GM12878 (cell line): ENCODE results near the gene TGM5. TPM values are rescaled to one million over a fixed set of nuclear protein-coding genes. Genes with fewer than 3 reads are reported as not detected.

Source experiments
- ATAC-seq: fragments of 200-7000 bp; cut with Tn5 transposase; 3 replicates; pipeline ENCODE4 v1.9.1; 2020; ENCODE audit warnings: mild to moderate bottlenecking, moderate library complexity
- BruUV-seq: library from RNA; stranded (reverse); fragments of 400-500 nt; replicated peaks from 2 replicates; lab custom pipeline; 2021; lab: Mats Ljungman, UMichigan
- CTCF ChIA-PET: fragments of 300-600 bp; sonication (Branson Sonifier 250); formaldehyde crosslinking; extraction: SDS; loops from one replicate; lab custom pipeline; 2021; ENCODE audit warnings: inconsistent platforms; lab: Yijun Ruan, JAX
- POLR2A ChIA-PET: fragments of 350-600 bp; formaldehyde crosslinking; extraction: SDS; loops from one replicate; lab custom pipeline; 2021; ENCODE audit warnings: inconsistent platforms; lab: Charles Lee
- RAD21 ChIA-PET: fragments of 300-600 bp; sonication (Branson Sonifier 250); formaldehyde crosslinking; loops from one replicate; lab custom pipeline; 2023; ENCODE audit warnings: antibody characterized with exemption; ENCODE audit not compliant: unreplicated experiment; lab: Charles Lee
- SMC1A ChIA-PET: fragments of 300-600 bp; sonication (Branson Sonifier 250); formaldehyde crosslinking; loops from one replicate; lab custom pipeline; 2023; ENCODE audit not compliant: unreplicated experiment, uncharacterized antibody; lab: Charles Lee
- DNase-seq: peaks from one replicate; pipeline ENCODE4 v3.0.0-alpha.2; 2011; ENCODE audit warnings: low read depth, low spot score
- FAIRE-seq: peaks from 3 replicates; lab custom pipeline; 2011; peaks lifted over from hg19 to GRCh38; lab: Jason Lieb, UNC
- H2AFZ ChIP-seq: 2 replicates; pipeline ENCODE4 v1.6.0; 2011; ENCODE audit warnings: low read depth, low read length, control low read depth; ENCODE audit not compliant: control insufficient read depth
- H3K27ac ChIP-seq: 2 replicates; pipeline ENCODE4 v1.5.1; 2011; ENCODE audit warnings: control low read depth; ENCODE audit not compliant: control insufficient read depth, insufficient read depth
- H3K27me3 ChIP-seq, 2 experiments: replicated peaks in 1 of 2; 2 replicates each; pipeline versions ENCODE4 v1.6.0 to v1.6.1; 2011; ENCODE audit warnings: low read length in 1 of 2; ENCODE audit not compliant: control insufficient read depth in 2 of 2, insufficient read depth in 2 of 2
- H3K36me3 ChIP-seq, 2 experiments: 2 replicates each; pipeline ENCODE4 v1.5.1; 2011; ENCODE audit warnings: low read length in 1 of 2; ENCODE audit not compliant: control insufficient read depth in 2 of 2, insufficient read depth in 2 of 2
- H3K4me1 ChIP-seq: 2 replicates; pipeline ENCODE4 v1.6.1; 2011; ENCODE audit warnings: mild to moderate bottlenecking, low read length, moderate library complexity, mixed read lengths; ENCODE audit not compliant: control insufficient read depth, insufficient read depth
- H3K4me2 ChIP-seq: 2 replicates; pipeline ENCODE4 v1.6.0; 2011; ENCODE audit warnings: control low read depth; ENCODE audit not compliant: control insufficient read depth, insufficient read depth
- H3K4me3 ChIP-seq: fragments of 200-600 bp; sonication (generic); 2 replicates; pipeline ENCODE4 v1.5.1; 2016
- H3K79me2 ChIP-seq: 2 replicates; pipeline ENCODE4 v1.6.0; 2011; ENCODE audit warnings: low read length; ENCODE audit not compliant: control insufficient read depth, insufficient read depth
- H3K9ac ChIP-seq: 2 replicates; pipeline ENCODE4 v1.8.0; 2011; ENCODE audit warnings: low read length, control low read depth, mixed read lengths; ENCODE audit not compliant: control insufficient read depth, insufficient read depth
- H3K9me3 ChIP-seq: replicated peaks from 3 replicates; pipeline ENCODE4 v1.5.1; 2011; ENCODE audit warnings: mild to moderate bottlenecking, low read length; ENCODE audit not compliant: control insufficient read depth, insufficient read depth
- H4K20me1 ChIP-seq: 2 replicates; pipeline ENCODE4 v1.6.0; 2011; ENCODE audit not compliant: control insufficient read depth, insufficient read depth
- BCL11A ChIP-seq: IDR thresholded peaks from 2 replicates; pipeline ENCODE4 v1.6.1; 2011; ENCODE audit warnings: low read depth, low read length
- CHD2 ChIP-seq: IDR thresholded peaks from 2 replicates; pipeline ENCODE4 v1.6.1; 2011; ENCODE audit warnings: low read depth, low read length, improper control_type of control experiment, borderline replicate concordance
- E2F4 ChIP-seq: IDR thresholded peaks from 2 replicates; pipeline ENCODE4 v1.6.1; 2012; ENCODE audit warnings: low read depth, low read length, improper control_type of control experiment
- EP300 ChIP-seq, 2 experiments: fragments of 150-350 bp in 1 of 2; IDR thresholded peaks; 2 replicates each; pipeline ENCODE4 v1.6.1; 2011 to 2012; ENCODE audit warnings: low read depth in 2 of 2, low read length in 2 of 2, borderline replicate concordance in 1 of 2, improper control_type of control experiment in 1 of 2, inconsistent platforms in 1 of 2; ENCODE audit not compliant: control insufficient read depth in 1 of 2
- HDAC2 ChIP-seq: fragments of 200-600 bp; sonication (generic); IDR thresholded peaks from 2 replicates; pipeline ENCODE4 v1.6.1; 2017
- IKZF2 ChIP-seq, 2 experiments: fragments of 450-650 bp; IDR thresholded peaks; 2 replicates each; pipeline ENCODE4 v1.6.1; 2017; ENCODE audit warnings: mild to moderate bottlenecking in 2 of 2, moderate library complexity in 2 of 2
- MEF2A ChIP-seq: IDR thresholded peaks from 2 replicates; pipeline ENCODE4 v1.6.1; 2011; ENCODE audit warnings: low read depth, mild to moderate bottlenecking, low read length, moderate library complexity; ENCODE audit not compliant: insufficient read depth
- POLR2A ChIP-seq: IDR thresholded peaks from 2 replicates; pipeline ENCODE4 v1.6.1; 2011; ENCODE audit warnings: low read depth, mild to moderate bottlenecking, low read length
- POLR2AphosphoS5 ChIP-seq: IDR thresholded peaks from 2 replicates; pipeline ENCODE4 v1.6.1; 2011; ENCODE audit warnings: mild to moderate bottlenecking, low read length, inconsistent platforms
- RBBP5 ChIP-seq: fragments of 200-600 bp; sonication (generic); conservative IDR thresholded peaks from 2 replicates; pipeline ENCODE4 v1.6.1; 2016
- SKIL ChIP-seq: fragments of 450-650 bp; IDR thresholded peaks from 2 replicates; pipeline ENCODE4 v1.6.1; 2017; ENCODE audit warnings: mild to moderate bottlenecking, low read depth, inconsistent platforms; ENCODE audit not compliant: poor library complexity, severe bottlenecking
- YY1 ChIP-seq: IDR thresholded peaks from 2 replicates; pipeline ENCODE4 v1.6.1; 2011; ENCODE audit warnings: low read depth, mild to moderate bottlenecking, low read length
- ZBTB4 ChIP-seq: fragments of 450-650 bp; formaldehyde crosslinking; IDR thresholded peaks from 2 replicates; pipeline ENCODE4 v1.4.0; 2022; ENCODE audit warnings: mild to moderate bottlenecking, moderate library complexity
- ZNF622 ChIP-seq: fragments of 450-650 bp; IDR thresholded peaks from 2 replicates; pipeline ENCODE4 v1.6.1; 2017; ENCODE audit warnings: mild to moderate bottlenecking, inconsistent platforms
- WGBS: methylation state at CpG from one replicate; pipeline ENCODE4 v1.1.6; 2016; ENCODE audit warnings: low lambda C conversion rate; ENCODE audit not compliant: insufficient replicate concordance, insufficient coverage; ENCODE audit errors: missing lambda C conversion rate; 5-methylcytosine and 5-hydroxymethylcytosine counted together
- in situ Hi-C: fragments of 300-500 bp; cut with MboI; formaldehyde crosslinking; loops from 9 replicates; pipeline ENCODE4 v1.14.3; 2018; ENCODE audit warnings: mixed read lengths
- intact Hi-C: fragments of 100-400 bp; cut with micrococcal nuclease; formaldehyde crosslinking; loops from one replicate; pipeline ENCODE4 v1.14.2; 2022; ENCODE audit not compliant: unreplicated experiment
- polyA plus RNA-seq, 11 experiments: library from polyadenylated mRNA; depleted of rRNA in 4 of 11; unstranded in 6 of 11; stranded (reverse) in 5 of 11; fragments of >200 nt; fragmentation: Nextera tagmentation in 4 of 11; fragmentation: Illumina TruSeq in 1 of 11; extraction: Ambion mirVana in 4 of 11; extraction: Trizol in 1 of 11; gene quantifications; 1 replicate in 1 of 11; 2 replicates in 10 of 11; pipeline versions ENCODE4 v1.2.1 to v1.2.3, GENCODE V29; 2011 to 2016; ENCODE audit warnings: inconsistent platforms in 2 of 11, missing spikeins in 2 of 11, low read depth in 1 of 11
- total RNA-seq, 4 experiments: library from RNA; depleted of rRNA in 3 of 4; stranded (reverse); fragments of >200 nt in 3 of 4; fragmentation: Illumina TruSeq in 1 of 4; extraction: Trizol in 1 of 4; gene quantifications; 2 replicates each; pipeline versions ENCODE4 v1.2.1 to v1.2.3, GENCODE V29; 2013 to 2021

The TGM5 gene
- total and polyA plus RNA-seq, 10 of the 15 experiments (the other 5 are each of a cell fraction or from before 2014, with no cell fraction given): 4.4 to 27.1 (median 5.6) TPM

GRCh38 chr15:43255376-43255775 lies 11.4 kb downstream of the TGM5 start (continued):
- TF ChIP-seq CHD2: no peak
- no peak for TF ChIP-seq POLR2AphosphoS5
- no peak for TF ChIP-seq MEF2A

GRCh38 chr15:43253431-43254403 lies 13.0 kb downstream of the TGM5 start:
- CTCF ChIA-PET: interaction anchor here (0.9 to 8.9 kb wide), 7 partner anchors 9 to 49 kb away, joined by 3 to 86 read pairs (median 4); partner anchors contain the start of gene TGM5
- H3K79me2 ChIP-seq: no peaks in the 10 kb centered on the region
- 0% methylated on average over 15 of the region's 15 CpGs for WGBS
- in situ Hi-C loops: no loop called here
- DNase-seq (peak; percentile 89), FAIRE-seq (no peak), ATAC-seq (peak; percentile 72)
- H3K4me1 ChIP-seq: peaks cover 46% of the 10 kb centered on the region
- no peaks in the 10 kb centered on the region for H3K36me3 ChIP-seq
- H4K20me1 ChIP-seq: no peaks in the 10 kb centered on the region
- no peaks in the 10 kb centered on the region for H3K9me3 ChIP-seq
- intact Hi-C loops: loop anchor here (1.0 kb wide), 2 partner anchors 13 to 28 kb away; no protein-coding TSS in a partner anchor
- H3K4me2 ChIP-seq: peak overlapping the region; percentile 78
- SMC1A ChIA-PET: interaction anchor here (0.7 to 4.9 kb wide), 12 partner anchors 8 to 32 kb away, joined by 3 to 46 read pairs (median 8); partner anchors contain the start of gene TGM5
- H3K9ac ChIP-seq: peak overlapping the region; percentile 32; the same call in 1 of the 2 replicates
- POLR2A ChIA-PET: interaction anchor here (0.6 to 3.0 kb wide), 9 partner anchors 9 to 234 kb away, joined by 3 to 25 read pairs (median 5); partner anchors contain the start of gene TGM5
- H2AFZ ChIP-seq: peak overlapping the region; percentile 74
- no peak overlapping the region for H3K4me3 ChIP-seq
- peak overlapping the region; percentile 68 for H3K27ac ChIP-seq
- BruUV-seq: no TSS peak
- no peaks in the 10 kb centered on the region for H3K27me3 ChIP-seq
- RAD21 ChIA-PET: interaction anchor here (1.0 to 7.9 kb wide), 9 partner anchors 9 to 32 kb away, joined by 3 to 76 read pairs (median 6); partner anchors contain the start of gene TGM5
- TF ChIP-seq ZBTB4 (no peak), E2F4 (no peak), MEF2A (no peak), POLR2A (0 out of 2 replicates have a peak, but pooled peaks have one; percentile 18), SKIL (peak; percentile 95), BCL11A (peak; percentile 44; the same call in 1 of the 2 replicates), YY1 (peak; percentile 42), IKZF2 (IDR thresholded peaks at IDR 0.05) (peak; percentile 90 to 96), RBBP5 (no peak), HDAC2 (no peak), EP300 (IDR thresholded peaks at IDR 0.05; ENCODE audit: borderline replicate concordance in 1 of 2, control insufficient read depth in 1 of 2, low read depth in 2 of 2, low read length in 2 of 2) (peak; percentile 8 to 41; a peak in 1 of 4 replicates), ZNF622 (no peak)
